HG03108 (cell line): Measurements from ENCODE around the gene FUT9.

Source experiments
- ATAC-seq: cut with Tn5 transposase; IDR thresholded peaks from one replicate; pipeline ENCODE4 v1.9.1; 2021; ENCODE audit warnings: moderate library complexity; ENCODE audit not compliant: unreplicated experiment

The FUT9 gene

GRCh38 chr6:96066376-96066775 is 50.6 kb downstream of the FUT9 start:
- ATAC-seq = no peak

- ATAC-seq = no peak
Observed at GRCh38 chr6:96073555-96073954, 57.8 kb downstream of the FUT9 start.

- ATAC-seq = no peak
Observed at GRCh38 chr6:96074006-96074405, 58.2 kb downstream of the FUT9 start.

GRCh38 chr6:96075826-96076225 is 60.1 kb downstream of the FUT9 start:
- no peak for ATAC-seq

GRCh38 chr6:96086745-96087144 is 71.0 kb downstream of the FUT9 start:
- ATAC-seq = no peak

- ATAC-seq = no peak
Observed at GRCh38 chr6:96089173-96089572, 73.4 kb downstream of the FUT9 start.

- no peak for ATAC-seq
Observed at GRCh38 chr6:96094077-96094476, 78.3 kb downstream of the FUT9 start.

GRCh38 chr6:96099069-96099468 is 83.3 kb downstream of the FUT9 start:
- no peak for ATAC-seq

GRCh38 chr6:96101564-96101963 is 85.8 kb downstream of the FUT9 start:
- ATAC-seq = no peak

GRCh38 chr6:96104910-96105309 is 89.1 kb downstream of the FUT9 start:
- ATAC-seq = no peak

- ATAC-seq = no peak
Observed at GRCh38 chr6:96110878-96111277, 95.1 kb downstream of the FUT9 start.

GRCh38 chr6:96116674-96117073 is 100.9 kb downstream of the FUT9 start:
- ATAC-seq = no peak

GRCh38 chr6:96124778-96125177 is 109.0 kb downstream of the FUT9 start:
- no peak for ATAC-seq

- ATAC-seq = no peak
Observed at GRCh38 chr6:96138406-96138805, 122.6 kb downstream of the FUT9 start.

GRCh38 chr6:96142142-96142541 is 126.4 kb downstream of the FUT9 start:
- no peak for ATAC-seq

GRCh38 chr6:96150431-96150830 is 134.7 kb downstream of the FUT9 start:
- no peak for ATAC-seq

GRCh38 chr6:96151707-96152106 is 135.9 kb downstream of the FUT9 start:
- no peak for ATAC-seq

GRCh38 chr6:96152114-96152708 is 136.4 kb downstream of the FUT9 start:
- ATAC-seq = no peak

GRCh38 chr6:96153775-96154174 is 138.0 kb downstream of the FUT9 start:
- no peak for ATAC-seq

GRCh38 chr6:96156425-96156824 is 140.7 kb downstream of the FUT9 start:
- ATAC-seq = no peak

GRCh38 chr6:96157018-96157565 is 141.3 kb downstream of the FUT9 start:
- ATAC-seq = peak; percentile 90

GRCh38 chr6:96162711-96163120 is 146.9 kb downstream of the FUT9 start:
- no peak for ATAC-seq

- no peak for ATAC-seq
Observed at GRCh38 chr6:96164802-96165201, 149.0 kb downstream of the FUT9 start.
